Ramos (cell line): ENCODE results near the gene PCYT1B.
"Not testable (repeated sequence)": the region's sequence is repeated elsewhere in the genome, so short reads cannot be mapped to it uniquely, and the experiment has no call there.

Experiments
- in situ Hi-C: fragments of 300-500 bp; cut with MboI; formaldehyde crosslinking; loops from one replicate; pipeline ENCODE4 v1.14.3; 2022; ENCODE audit warnings: low sequenced_read_pairs; ENCODE audit not compliant: unreplicated experiment

PCYT1B gene

GRCh38 chrX:24646745-24647182, 383 bp downstream of the PCYT1B start:
- in situ Hi-C loops, result no loop called here

DNA sequence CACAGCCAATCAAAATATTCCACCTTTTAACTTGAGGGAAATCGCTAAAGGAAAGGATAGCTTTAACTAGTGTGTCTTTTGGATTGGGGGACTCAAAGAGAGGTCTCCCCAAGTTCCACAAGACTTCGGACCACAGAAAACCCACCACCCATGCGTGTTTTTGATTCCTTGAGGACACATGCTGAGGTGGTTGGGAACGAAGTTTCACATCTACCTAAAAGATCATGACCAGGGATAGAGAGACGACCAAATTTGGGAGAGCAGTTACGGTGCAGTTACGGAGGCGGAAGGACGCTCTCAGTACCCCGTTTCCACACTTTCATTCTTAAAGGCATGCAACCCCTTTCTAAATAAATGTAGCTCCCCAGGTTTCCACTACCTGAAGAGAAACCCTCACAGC, 1.1 kb downstream of the PCYT1B start:
- in situ Hi-C loops, result no loop called here

GRCh38 chrX:24643116-24643515, 4.0 kb downstream of the PCYT1B start:
- in situ Hi-C loops, result no loop called here

DNA sequence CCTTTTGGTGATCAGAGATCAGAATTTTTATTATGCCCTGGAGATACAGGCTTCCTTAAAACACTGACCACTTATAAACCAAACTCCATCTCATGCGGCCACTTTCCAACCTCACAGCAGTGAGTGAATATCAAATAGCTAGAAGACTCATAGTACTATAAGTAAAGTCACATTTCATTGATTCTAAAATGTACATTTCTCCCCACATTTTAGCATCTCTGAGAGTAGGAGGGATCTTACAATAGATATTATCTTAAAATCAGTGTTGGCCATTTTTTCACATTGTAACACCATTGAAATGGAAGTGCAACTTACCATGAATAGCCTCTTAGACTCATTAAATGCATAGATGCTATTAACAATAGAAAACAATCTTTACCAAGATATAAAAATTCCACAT, 17.4 kb downstream of the PCYT1B start:
- in situ Hi-C loops, result no loop called here

- in situ Hi-C loops, result no loop called here
Measured at GRCh38 chrX:24619647-24620046, 27.5 kb downstream of the PCYT1B start.

DNA sequence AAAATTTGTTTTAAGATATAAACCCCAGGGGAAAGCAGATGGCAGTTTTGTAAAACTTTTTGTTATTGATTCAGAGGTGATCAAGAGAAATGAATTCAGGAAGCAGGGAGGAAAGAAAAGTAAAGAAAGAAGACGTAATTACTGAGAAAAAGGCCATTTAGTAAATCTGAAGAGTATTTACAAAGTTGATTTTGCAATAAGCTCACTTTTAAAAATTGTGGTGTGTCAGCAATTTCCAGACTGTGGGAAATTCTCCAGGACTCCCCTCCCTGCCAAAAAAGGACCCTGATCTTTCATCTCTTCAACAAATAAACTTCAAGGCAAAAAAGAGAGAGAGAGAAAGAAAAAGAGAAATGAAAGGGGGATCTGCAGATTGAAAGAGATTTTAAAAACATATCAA, 36.6 kb downstream of the PCYT1B start:
- in situ Hi-C loops, result no loop called here

DNA sequence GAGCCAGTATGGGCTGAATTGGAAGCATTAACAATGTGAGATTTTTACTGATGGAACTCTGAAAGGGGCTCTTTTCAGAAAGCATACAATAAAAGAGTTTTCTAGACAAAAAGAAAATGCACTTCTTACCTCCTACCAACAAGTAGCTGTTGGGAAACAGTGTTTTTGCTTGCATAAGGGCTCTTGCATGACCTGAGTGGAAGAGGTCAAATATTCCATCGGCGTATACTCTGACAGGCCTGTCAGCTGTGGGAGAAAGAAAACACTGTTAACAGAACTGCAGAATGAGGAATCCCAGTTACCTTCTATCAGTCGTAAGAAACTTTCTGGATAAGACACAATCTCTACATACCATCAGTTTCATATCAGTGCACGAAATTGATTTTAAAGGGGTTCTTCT, 39.5 kb downstream of the PCYT1B start:
- in situ Hi-C loops, result no loop called here

- in situ Hi-C loops, result not testable (repeated sequence)
Measured at GRCh38 chrX:24605941-24606340, 41.2 kb downstream of the PCYT1B start.

DNA sequence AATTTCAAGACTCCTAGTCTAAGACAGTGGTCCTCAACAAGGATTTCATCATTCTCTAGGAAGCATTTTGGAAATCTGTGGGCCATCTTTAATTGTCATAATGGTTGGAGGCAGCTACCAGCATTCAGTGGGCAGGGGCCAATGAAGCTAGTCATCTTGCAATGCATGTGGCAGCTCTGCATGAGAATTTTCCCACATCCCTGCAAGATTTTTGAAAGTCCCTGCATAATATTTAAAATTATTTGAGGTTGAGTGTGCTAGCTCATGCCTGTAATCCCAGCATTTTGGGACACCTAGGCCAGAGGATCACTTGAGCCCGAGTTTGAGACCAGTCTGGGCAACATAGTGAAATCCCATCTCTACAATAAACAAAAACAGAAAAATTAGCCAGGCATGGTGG, 44.0 kb downstream of the PCYT1B start:
- in situ Hi-C loops, result no loop called here

GRCh38 chrX:24601858-24602257, 45.3 kb downstream of the PCYT1B start:
- in situ Hi-C loops, result no loop called here

- in situ Hi-C loops, result no loop called here
Measured at GRCh38 chrX:24594501-24594900, 52.6 kb downstream of the PCYT1B start.

- in situ Hi-C loops, result no loop called here
Measured at GRCh38 chrX:24590111-24590510, 57.0 kb downstream of the PCYT1B start.

- in situ Hi-C loops, result no loop called here
Measured at GRCh38 chrX:24577091-24577490, 70.1 kb downstream of the PCYT1B start.

GRCh38 chrX:24575496-24575895, 71.7 kb downstream of the PCYT1B start:
- in situ Hi-C loops, result no loop called here

DNA sequence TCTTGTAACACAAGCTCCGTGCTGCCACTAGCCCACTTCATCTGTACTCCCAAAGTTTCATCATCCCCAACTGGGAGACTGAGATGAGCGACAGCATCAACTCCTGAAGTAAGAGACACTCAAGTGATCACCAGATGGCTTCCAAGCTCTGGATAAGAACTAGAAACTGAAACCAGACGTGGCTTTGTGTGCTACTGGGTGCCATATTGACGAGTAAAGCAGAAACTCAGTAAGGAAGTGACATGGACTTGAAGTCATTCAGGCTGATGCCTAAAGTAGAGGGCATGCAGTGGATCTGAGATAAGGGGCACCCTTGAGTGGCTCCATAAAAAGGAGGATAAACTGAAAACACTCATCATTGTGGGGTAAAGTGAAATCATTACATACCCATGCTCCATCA, 72.4 kb downstream of the PCYT1B start:
- in situ Hi-C loops, result no loop called here

GRCh38 chrX:24567169-24567568, 80.0 kb downstream of the PCYT1B start:
- in situ Hi-C loops, result no loop called here

- in situ Hi-C loops, result no loop called here
Measured at GRCh38 chrX:24566240-24566639, 80.9 kb downstream of the PCYT1B start.

- in situ Hi-C loops, result no loop called here
Measured at GRCh38 chrX:24563291-24564010, 83.7 kb downstream of the PCYT1B start.

GRCh38 chrX:24561121-24561520, 86.0 kb downstream of the PCYT1B start:
- in situ Hi-C loops, result no loop called here

GRCh38 chrX:24553011-24553410, 94.1 kb downstream of the PCYT1B start:
- in situ Hi-C loops, result no loop called here

DNA sequence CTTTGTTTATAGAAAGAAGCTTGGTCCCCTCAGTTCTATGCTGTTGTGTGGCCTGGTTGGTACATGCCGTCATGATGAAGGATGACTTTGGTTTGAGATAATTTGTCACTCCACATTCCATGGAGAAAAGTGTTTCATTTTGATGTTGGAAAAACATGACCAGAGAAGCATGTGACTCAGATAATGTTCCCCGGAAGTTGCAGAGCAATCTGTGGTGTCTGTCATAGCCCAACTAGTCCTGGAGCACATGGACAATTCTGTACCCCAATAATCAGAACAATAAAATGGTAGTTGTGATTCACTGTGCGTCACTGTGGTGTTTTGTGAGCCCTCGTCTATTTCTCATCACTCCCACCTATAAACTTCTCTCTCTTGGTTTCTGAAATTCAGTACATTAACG, 97.0 kb downstream of the PCYT1B start:
- in situ Hi-C loops, result no loop called here

DNA sequence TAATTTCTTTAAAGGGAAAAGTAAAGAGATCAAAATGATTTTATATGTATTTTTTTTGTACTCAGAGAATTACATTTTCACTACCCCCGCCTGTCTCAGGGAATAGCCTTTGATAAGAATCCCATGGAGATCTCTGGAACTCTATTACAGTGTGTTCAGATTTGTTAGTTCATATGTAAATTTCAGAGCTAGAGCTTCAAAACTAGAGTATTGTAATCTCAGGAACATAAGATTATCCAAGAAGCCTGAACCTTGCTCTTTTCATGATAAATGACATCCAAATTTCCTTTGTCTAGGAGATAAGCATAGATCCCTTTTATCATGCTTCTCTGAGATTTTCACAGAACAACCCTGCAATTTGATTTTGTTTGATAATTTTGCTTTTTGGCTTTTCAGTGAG, 99.2 kb downstream of the PCYT1B start:
- in situ Hi-C loops, result no loop called here

DNA sequence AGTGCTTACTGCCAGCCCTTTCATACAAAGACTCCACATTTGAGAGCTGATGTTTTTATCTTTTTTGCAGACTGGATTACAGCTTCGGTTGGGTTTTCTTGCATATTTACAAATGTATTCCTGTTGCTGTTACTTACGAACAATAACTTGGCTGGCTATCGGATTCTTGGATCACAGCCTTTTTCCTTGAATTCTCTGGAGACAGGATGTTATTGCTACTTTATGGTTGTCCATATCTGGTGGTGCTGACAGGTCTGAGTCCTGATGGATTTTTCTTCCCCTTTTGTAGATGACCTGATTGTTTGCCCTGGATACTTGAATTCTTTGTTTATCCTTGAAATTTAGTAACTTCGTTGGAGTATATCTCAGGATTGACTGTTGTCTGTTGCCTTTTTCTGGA, 104.4 kb downstream of the PCYT1B start:
- in situ Hi-C loops, result no loop called here
